Brain microvascular endothelial cell (primary cell): Measurements from ENCODE around the gene ADAR.
A peak's percentile ranks its signal among the peaks of the same experiment; 100 is the strongest.

Experiments
- DNase-seq: peaks from one replicate; pipeline ENCODE4 v3.0.0-alpha.2; 2020
- H3K27ac ChIP-seq: fragments of 250-450 bp; sonication (Bioruptor Pico); 2 replicates; pipeline ENCODE4 v1.5.1; 2020; ENCODE audit warnings: mild to moderate bottlenecking, moderate library complexity
- H3K27me3 ChIP-seq: fragments of 250-450 bp; sonication (Bioruptor Pico); replicated peaks from 2 replicates; pipeline ENCODE4 v1.5.1; 2020; ENCODE audit warnings: mild to moderate bottlenecking
- H3K36me3 ChIP-seq: fragments of 250-450 bp; sonication (Bioruptor Pico); replicated peaks from 2 replicates; pipeline ENCODE4 v1.5.1; 2020; ENCODE audit warnings: mild to moderate bottlenecking
- H3K4me3 ChIP-seq: 2 replicates; pipeline ENCODE4 v1.5.1; 2011; ENCODE audit warnings: low read depth, mild to moderate bottlenecking, control low read depth, low read length, moderate library complexity
- CTCF ChIP-seq: IDR thresholded peaks from 2 replicates; pipeline ENCODE4 v1.5.1; 2011; ENCODE audit warnings: low read depth, mild to moderate bottlenecking, moderate library complexity, low read length, control low read depth, inconsistent platforms; ENCODE audit errors: missing control alignments
- in situ Hi-C: cut with HindIII; loops from 2 replicates; pipeline ENCODE4 v1.10.0; 2017; ENCODE audit warnings: low sequenced_read_pairs, low pct_ligation_motif_present

The ADAR gene

DNA sequence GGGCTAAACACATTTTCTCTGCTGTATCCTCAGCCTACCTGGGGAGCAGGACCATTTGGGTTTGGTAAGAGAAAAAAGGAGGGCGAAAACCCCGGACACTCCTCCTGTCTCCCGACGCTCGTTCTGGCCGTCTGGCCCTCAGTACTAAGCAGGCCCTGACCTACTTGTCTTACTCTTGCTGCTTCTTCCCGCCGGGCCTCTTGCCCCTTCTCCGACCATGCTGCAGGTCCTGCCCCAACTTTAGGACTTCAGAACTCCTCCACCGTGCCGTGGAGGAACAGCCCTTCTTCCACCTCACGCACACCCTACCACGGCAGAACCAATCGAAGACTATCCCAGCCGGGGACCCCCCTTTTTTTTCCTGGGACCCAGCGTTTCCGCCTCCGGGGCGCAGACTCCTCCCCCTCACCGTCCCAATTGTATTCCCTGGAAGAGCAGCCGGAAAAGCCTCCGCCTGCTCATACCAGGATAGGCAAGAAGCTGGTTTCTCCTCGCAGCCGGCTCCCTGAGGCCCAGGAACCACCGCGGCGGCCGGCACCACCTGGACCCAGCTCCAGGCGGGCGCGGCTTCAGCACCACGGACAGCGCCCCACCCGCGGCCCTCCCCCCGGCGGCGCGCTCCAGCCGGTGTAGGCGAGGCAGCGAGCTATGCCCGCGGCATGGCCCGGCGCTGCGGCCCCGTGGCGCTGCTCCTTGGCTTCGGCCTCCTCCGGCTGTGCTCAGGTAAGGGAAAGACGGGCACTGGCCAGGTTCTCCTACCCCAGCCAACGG is 40.4 kb downstream of the ADAR start, which contains the start of gene CHRNB2:
TSS of gene CHRNB2 (plus strand) at position 393 of the 771 bp plus-strand sequence. CDS start at position 660, 267 bp downstream.
- in situ Hi-C loops: no loop called here
- no peak for TF ChIP-seq CTCF
- H3K27me3 ChIP-seq: peaks cover 10% of the 10 kb centered on the region
- H3K36me3 ChIP-seq: no peaks in the 10 kb centered on the region
- H3K27ac ChIP-seq: no peak within 1 kb of the TSS
- no peak for DNase-seq
- no peak within 1 kb of the TSS for H3K4me3 ChIP-seq

GRCh38 chr1:154565876-154566275 is 42.1 kb downstream of the ADAR start:
- in situ Hi-C loops: no loop called here
- peaks cover 10% of the 10 kb centered on the region for H3K27me3 ChIP-seq
- no peak for DNase-seq
- H3K36me3 ChIP-seq: no peaks in the 10 kb centered on the region
- no peak overlapping the region for H3K27ac ChIP-seq
- H3K4me3 ChIP-seq: no peak overlapping the region
- no peak for TF ChIP-seq CTCF

DNA sequence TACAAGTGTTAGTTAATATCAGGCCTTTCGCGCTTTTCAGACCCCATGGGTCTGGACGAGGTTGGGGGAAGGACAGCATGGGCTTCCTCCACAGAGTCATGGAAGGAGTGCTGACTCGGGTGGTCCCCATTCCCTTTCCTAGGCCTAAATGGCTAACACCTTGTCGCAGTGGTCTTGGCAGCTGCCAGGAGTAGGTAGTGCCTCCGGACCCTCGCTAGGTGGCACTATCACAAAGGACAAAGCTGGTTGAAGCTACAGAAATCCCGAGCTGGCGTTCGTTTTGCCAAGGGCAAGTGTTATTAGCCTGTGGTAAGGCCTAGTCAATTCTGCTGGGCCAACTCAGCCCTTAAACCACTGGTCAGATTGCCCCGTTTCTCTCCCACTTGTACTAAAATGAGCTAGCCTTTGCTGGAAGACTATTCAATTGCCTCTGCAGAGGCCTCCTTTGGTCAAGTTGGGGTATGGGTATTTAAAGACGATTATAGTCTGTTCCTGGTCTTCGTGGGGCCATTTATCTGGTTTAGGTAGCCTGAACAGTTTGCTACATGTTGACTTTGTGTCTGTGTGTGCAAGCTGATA is 48.4 kb downstream of the ADAR start:
- in situ Hi-C loops: no loop called here
- H3K4me3 ChIP-seq: peak overlapping the region; percentile 64

GRCh38 chr1:154558720-154559465 is 49.1 kb downstream of the ADAR start:
- peak overlapping the region; percentile 64 for H3K4me3 ChIP-seq

More for the DNA sequence above, 48.4 kb downstream of the ADAR start:
- peak; percentile 87 for DNase-seq
- peak; percentile 95 for TF ChIP-seq CTCF
- Histone ChIP-seq H3K36me3 (peaks cover 12% of the 10 kb centered on the region), H3K27ac (peak overlapping the region; percentile 78), H3K27me3 (no peaks in the 10 kb centered on the region)

More at GRCh38 chr1:154558720-154559465, 49.1 kb downstream of the ADAR start:
- Histone ChIP-seq H3K36me3 (peaks cover 17% of the 10 kb centered on the region), H3K27me3 (no peaks in the 10 kb centered on the region), H3K27ac (peak overlapping the region; percentile 78)
- in situ Hi-C loops: no loop called here
- DNase-seq: peak; percentile 96
- TF ChIP-seq CTCF: no peak
